ENCODE data around the gene ITPR3. TPM values are rescaled to one million over a fixed set of nuclear protein-coding genes. Genes with fewer than 3 reads are reported as not detected.

The ITPR3 gene
- total and polyA plus RNA-seq, 4 donors, result 0.49 to 2.8 (median 0.71) TPM

- H3K4me1 ChIP-seq (ENCODE audit: control insufficient read depth in 4 of 4, insufficient read depth in 4 of 4, low read length in 3 of 4), result peaks cover 4 to 14% (median 10%) of the 10 kb centered on the region in 4 donors
- no peak overlapping the region for H3K4me3 ChIP-seq (ENCODE audit: low read depth in 1 of 3, low read length in 3 of 3)
- WGBS, result 100% methylated on average over 2 of the region's 2 CpGs
- TF ChIP-seq GABPA (IDR thresholded peaks at IDR 0.05 in 1 of 2, conservative IDR thresholded peaks at IDR 0.05 in 1 of 2) (no peak), REST (IDR thresholded peaks at IDR 0.05) (no peak), HNF4G (IDR thresholded peaks at IDR 0.05) (no peak), YY1 (IDR thresholded peaks at IDR 0.05) (no peak), TAF1 (conservative IDR thresholded peaks at IDR 0.05) (no peak), RXRA (IDR thresholded peaks at IDR 0.05) (no peak), CTCF (IDR thresholded peaks at IDR 0.05; ENCODE audit: low read depth, low read length, missing input control) (no peak), JUND (IDR thresholded peaks at IDR 0.05) (no peak), SP1 (IDR thresholded peaks at IDR 0.05) (no peak), RAD21 (IDR thresholded peaks at IDR 0.05) (no peak)
- peaks cover 0 to 3% (median 1%) of the 10 kb centered on the region in 4 donors for H3K9me3 ChIP-seq (ENCODE audit: control insufficient read depth in 4 of 4, low read length in 3 of 4)
- no peaks in the 10 kb centered on the region for H3K36me3 ChIP-seq (ENCODE audit: control insufficient read depth in 4 of 4, insufficient read depth in 3 of 4, low read depth in 1 of 4, low read length in 3 of 4)
- H3K27me3 ChIP-seq (ENCODE audit: control insufficient read depth in 4 of 4, insufficient read depth in 4 of 4, low read length in 3 of 4), result no peaks in the 10 kb centered on the region
- no peak for DNase-seq (ENCODE audit: low spot score)
- no peak overlapping the region for H3K9ac ChIP-seq (ENCODE audit: low read depth in 1 of 2, low read length in 2 of 2)
- no peak overlapping the region for H3K27ac ChIP-seq (ENCODE audit: low read depth in 1 of 2, low read length in 2 of 2)
These were observed 5.0 kb upstream of the ITPR3 start for GRCh38 chr6:33616113-33616512.

- 100% methylated on average over 1 of the region's 4 CpGs for WGBS
- H3K4me1 ChIP-seq (ENCODE audit: control insufficient read depth in 4 of 4, insufficient read depth in 4 of 4, low read length in 3 of 4), result peaks cover 7 to 19% (median 10%) of the 10 kb centered on the region in 4 donors
- no peaks in the 10 kb centered on the region for H3K27me3 ChIP-seq (ENCODE audit: control insufficient read depth in 4 of 4, insufficient read depth in 4 of 4, low read length in 3 of 4)
- no peak overlapping the region for H3K27ac ChIP-seq (ENCODE audit: low read depth in 1 of 2, low read length in 2 of 2)
- peaks cover 0 to 2% (median under 1%) of the 10 kb centered on the region in 4 donors for H3K9me3 ChIP-seq (ENCODE audit: control insufficient read depth in 4 of 4, low read length in 3 of 4)
- H3K36me3 ChIP-seq (ENCODE audit: control insufficient read depth in 4 of 4, insufficient read depth in 3 of 4, low read depth in 1 of 4, low read length in 3 of 4), result no peaks in the 10 kb centered on the region
- no peak overlapping the region for H3K4me3 ChIP-seq (ENCODE audit: low read depth in 1 of 3, low read length in 3 of 3)
- H3K9ac ChIP-seq (ENCODE audit: low read depth in 1 of 2, low read length in 2 of 2), result no peak overlapping the region
- TF ChIP-seq CTCF (IDR thresholded peaks at IDR 0.05; ENCODE audit: low read depth, low read length, missing input control) (no peak), RAD21 (IDR thresholded peaks at IDR 0.05) (no peak), HNF4G (IDR thresholded peaks at IDR 0.05) (no peak), REST (IDR thresholded peaks at IDR 0.05) (no peak), GABPA (IDR thresholded peaks at IDR 0.05 in 1 of 2, conservative IDR thresholded peaks at IDR 0.05 in 1 of 2) (no peak), FOXA2 (IDR thresholded peaks at IDR 0.05) (no peak), YY1 (IDR thresholded peaks at IDR 0.05) (no peak)
- no peak for DNase-seq (ENCODE audit: low spot score)
These were observed 4.2 kb upstream of the ITPR3 start for GRCh38 chr6:33616913-33617312.
